SK-N-SH (cell line): Measurements from ENCODE around the gene IGF2BP2. TPM values are rescaled to one million over a fixed set of nuclear protein-coding genes. Genes with fewer than 3 reads are reported as not detected.

Experiments used
- CTCF ChIA-PET: fragments of 300-600, 350-600 bp; formaldehyde crosslinking; extraction: SDS; loops from one replicate; lab custom pipeline; 2021; lab: Yijun Ruan, JAX
- POLR2A ChIA-PET: fragments of 350-600 bp; sonication (Branson Sonifier 250); formaldehyde crosslinking; extraction: SDS; loops from one replicate; lab custom pipeline; 2020; ENCODE audit warnings: antibody characterized with exemption, inconsistent platforms; lab: Yijun Ruan, JAX
- DNase-seq: peaks from one replicate; pipeline ENCODE4 v3.0.0; 2012
- H2AFZ ChIP-seq: fragments of 200-600 bp; sonication (generic); 2 replicates; pipeline ENCODE4 v1.8.1; 2016; ENCODE audit warnings: antibody characterized with exemption, mild to moderate bottlenecking, low read depth
- H3F3A ChIP-seq: fragments of 200-600 bp; sonication (generic); replicated peaks from 2 replicates; pipeline ENCODE3; 2016; ENCODE audit warnings: antibody characterized with exemption, mild to moderate bottlenecking; ENCODE audit not compliant: insufficient read depth
- H3K27ac ChIP-seq, 2 experiments: fragments of 200-500 bp in 1 of 2; fragments of 200-600 bp in 1 of 2; sonication (Bioruptor generic) in 1 of 2; sonication (generic), shearing (Covaris generic) in 1 of 2; 2 replicates each; pipeline versions ENCODE4 v1.5.1 to v1.6.1; 2014 to 2016; ENCODE audit warnings: low read depth in 2 of 2, inconsistent platforms in 1 of 2, low read length in 1 of 2, mild to moderate bottlenecking in 1 of 2, mixed read lengths in 1 of 2
- H3K27me3 ChIP-seq: fragments of 200-600 bp; sonication (generic), shearing (Covaris generic); 2 replicates; pipeline ENCODE4 v1.6.1; 2016; ENCODE audit warnings: mixed run types; ENCODE audit not compliant: insufficient read depth
- H3K36me3 ChIP-seq, 2 experiments: fragments of 200-500 bp in 1 of 2; fragments of 200-600 bp in 1 of 2; sonication (Bioruptor generic) in 1 of 2; sonication (generic) in 1 of 2; replicated peaks in 1 of 2; 2 replicates each; pipeline versions ENCODE3 to v1.5.1; 2014 to 2016; ENCODE audit warnings: low read length in 1 of 2, mild to moderate bottlenecking in 1 of 2; ENCODE audit not compliant: insufficient read depth in 2 of 2, control insufficient read depth in 1 of 2
- H3K4me1 ChIP-seq, 2 experiments: fragments of 200-500 bp in 1 of 2; fragments of 200-600 bp in 1 of 2; sonication (Bioruptor generic) in 1 of 2; sonication (generic), shearing (Covaris generic) in 1 of 2; 2 replicates each; pipeline versions ENCODE4 v1.5.1 to v1.6.1; 2014 to 2016; ENCODE audit warnings: low read depth in 1 of 2, low read length in 1 of 2, mixed run types in 1 of 2; ENCODE audit not compliant: insufficient read depth in 2 of 2, control insufficient read depth in 1 of 2
- H3K4me2 ChIP-seq: fragments of 200-600 bp; sonication (generic), shearing (Covaris generic); 2 replicates; pipeline ENCODE4 v1.6.1; 2017; ENCODE audit warnings: mixed run types
- H3K4me3 ChIP-seq, 2 experiments: fragments of 200-500 bp in 1 of 2; fragments of 200-600 bp in 1 of 2; sonication (Bioruptor generic) in 1 of 2; sonication (generic), shearing (Covaris generic) in 1 of 2; 2 replicates each; pipeline versions ENCODE4 v1.5.1 to v1.8.1; 2014 to 2016; ENCODE audit warnings: low read depth in 2 of 2, inconsistent platforms in 1 of 2, low read length in 1 of 2, mild to moderate bottlenecking in 1 of 2, mixed read lengths in 1 of 2, moderate library complexity in 1 of 2
- H3K79me2 ChIP-seq: fragments of 200-600 bp; sonication (generic); 2 replicates; pipeline ENCODE4 v1.8.1; 2017; ENCODE audit warnings: mild to moderate bottlenecking; ENCODE audit not compliant: insufficient read depth
- H3K9ac ChIP-seq: fragments of 200-600 bp; sonication (generic); 2 replicates; pipeline ENCODE4 v1.6.1; 2017; ENCODE audit warnings: mixed run types
- H3K9me2 ChIP-seq: fragments of 200-600 bp; sonication (generic); 2 replicates; pipeline ENCODE4 v1.6.1; 2017; ENCODE audit warnings: mixed run types
- H3K9me3 ChIP-seq: fragments of 200-600 bp; sonication (generic); 2 replicates; pipeline ENCODE4 v1.6.1; 2017; ENCODE audit warnings: mixed run types, mild to moderate bottlenecking, moderate library complexity
- H4K20me1 ChIP-seq: fragments of 200-600 bp; sonication (generic); 2 replicates; pipeline ENCODE4 v1.6.1; 2017; ENCODE audit warnings: mild to moderate bottlenecking, mixed run types; ENCODE audit not compliant: insufficient read depth
- FOSL2 ChIP-seq: IDR thresholded peaks from 2 replicates; pipeline ENCODE4 v1.4.0; 2012; ENCODE audit warnings: low read depth, mild to moderate bottlenecking, moderate library complexity, borderline replicate concordance
- JUND ChIP-seq: IDR thresholded peaks from 2 replicates; pipeline ENCODE4 v1.4.0; 2012
- MAX ChIP-seq: IDR thresholded peaks from 2 replicates; pipeline ENCODE4 v1.4.0; 2012; ENCODE audit warnings: low read depth
- MXI1 ChIP-seq: IDR thresholded peaks from 2 replicates; pipeline ENCODE4 v1.6.1; 2012; ENCODE audit warnings: mild to moderate bottlenecking, low read depth, low read length, improper control_type of control experiment
- PBX3 ChIP-seq: IDR thresholded peaks from 2 replicates; pipeline ENCODE4; 2012
- REST ChIP-seq: IDR thresholded peaks from 2 replicates; pipeline ENCODE4 v1.6.1; 2012; ENCODE audit warnings: mild to moderate bottlenecking, low read depth, low read length, moderate library complexity
- TCF12 ChIP-seq: IDR thresholded peaks from 2 replicates; pipeline ENCODE4 v1.4.0; 2012
- USF2 ChIP-seq: fragments of 150-350 bp; IDR thresholded peaks from 2 replicates; pipeline ENCODE4 v1.6.1; 2017; ENCODE audit warnings: antibody characterized with exemption, low read length, low read depth, borderline replicate concordance
- WGBS: methylation state at CpG from one replicate; pipeline ENCODE4 v1.1.6; 2017; ENCODE audit warnings: low lambda C conversion rate; 5-methylcytosine and 5-hydroxymethylcytosine counted together
- polyA plus RNA-seq, 3 experiments: library from polyadenylated mRNA; depleted of rRNA; stranded (reverse); fragments of >200 nt; gene quantifications; 2 replicates each; pipeline ENCODE4 v1.2.3, GENCODE V29; 2012

The IGF2BP2 gene
- polyA plus RNA-seq, 1 of the 3 experiments (the other 2 are of a cell fraction), result 5.4 TPM

GRCh38 chr3:185822221-185823000 is 2.4 kb downstream of the IGF2BP2 start:
- H3K4me2 ChIP-seq, result peak overlapping the region; percentile 89
- peaks cover 93% of the 10 kb centered on the region for H3K79me2 ChIP-seq
- peak overlapping the region in 1 of 2 experiments; percentile 87; a peak in 2 of 4 replicates for H3K27ac ChIP-seq
- H3K9me3 ChIP-seq, result no peaks in the 10 kb centered on the region
- H3F3A ChIP-seq, result peaks cover 33% of the 10 kb centered on the region
- H3K4me3 ChIP-seq, result peak overlapping the region; percentile 72 to 86; a peak in 3 of 4 replicates
- H3K9me2 ChIP-seq, result no peaks in the 10 kb centered on the region
- peak overlapping the region; percentile 97 for H3K9ac ChIP-seq
- H3K36me3 ChIP-seq, result peaks cover 0 to 6% of the 10 kb centered on the region in 2 experiments
- H2AFZ ChIP-seq, result no peak overlapping the region
- TF ChIP-seq USF2 (no peak), MAX (peak; percentile 22; the same call in 1 of the 2 replicates), FOSL2 (peak; percentile 56; the same call in 1 of the 2 replicates), PBX3 (peak; percentile 27; the same call in 1 of the 2 replicates), TCF12 (peak; percentile 45; the same call in 1 of the 2 replicates), MXI1 (no peak), REST (no peak), JUND (peak; percentile 60)
- CTCF ChIA-PET, result interaction anchor here (0.7 to 2.3 kb wide), 4 partner anchors 14 to 162 kb away, joined by 3 to 6 read pairs (median 5); no protein-coding TSS in a partner anchor
- peaks cover 12 to 25% of the 10 kb centered on the region in 2 experiments; a peak in 2 of 4 replicates for H3K4me1 ChIP-seq
- H4K20me1 ChIP-seq, result peaks cover 49% of the 10 kb centered on the region
- no peak for DNase-seq
- 9% methylated on average over 9 of the region's 9 CpGs for WGBS
- H3K27me3 ChIP-seq, result no peaks in the 10 kb centered on the region
- POLR2A ChIA-PET, result no interaction called here
